ENCODE data around the gene LMNTD2. TPM values are rescaled to one million over a fixed set of nuclear protein-coding genes. Genes with fewer than 3 reads are reported as not detected.

LMNTD2 gene, protein sequence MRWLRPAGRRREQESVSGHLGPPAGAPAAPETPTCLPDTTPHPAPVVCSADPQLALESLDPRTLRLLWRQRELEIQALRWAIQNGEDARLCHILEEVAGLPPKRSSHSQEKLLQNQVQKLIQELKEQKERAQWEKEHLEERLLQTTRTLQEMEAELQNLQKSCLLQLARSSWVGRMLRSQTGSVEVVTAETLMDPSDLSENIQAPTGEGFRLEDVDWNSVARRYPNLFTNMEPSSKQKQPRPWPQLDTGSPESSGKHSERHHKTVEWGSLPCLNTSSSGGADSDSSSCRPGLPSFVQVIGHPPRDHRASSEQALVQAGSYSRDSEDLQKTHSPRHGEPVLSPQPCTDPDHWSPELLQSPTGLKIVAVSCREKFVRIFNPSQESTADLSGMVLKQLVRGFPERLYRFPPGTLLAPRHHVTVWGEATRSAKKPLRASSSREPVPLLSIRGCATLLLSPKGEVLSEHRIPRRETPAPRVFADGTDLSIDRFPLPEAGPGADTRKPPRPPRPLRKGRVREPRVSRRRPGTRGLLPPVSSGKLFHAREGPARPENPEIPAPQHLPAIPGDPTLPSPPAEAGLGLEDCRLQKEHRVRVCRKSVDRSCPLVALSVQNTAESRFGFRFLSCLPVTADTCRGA
- total RNA-seq (2014; rRNA removed; shearing (Covaris generic)), result 2.0 and 2.1 TPM in 2 replicates

DNA sequence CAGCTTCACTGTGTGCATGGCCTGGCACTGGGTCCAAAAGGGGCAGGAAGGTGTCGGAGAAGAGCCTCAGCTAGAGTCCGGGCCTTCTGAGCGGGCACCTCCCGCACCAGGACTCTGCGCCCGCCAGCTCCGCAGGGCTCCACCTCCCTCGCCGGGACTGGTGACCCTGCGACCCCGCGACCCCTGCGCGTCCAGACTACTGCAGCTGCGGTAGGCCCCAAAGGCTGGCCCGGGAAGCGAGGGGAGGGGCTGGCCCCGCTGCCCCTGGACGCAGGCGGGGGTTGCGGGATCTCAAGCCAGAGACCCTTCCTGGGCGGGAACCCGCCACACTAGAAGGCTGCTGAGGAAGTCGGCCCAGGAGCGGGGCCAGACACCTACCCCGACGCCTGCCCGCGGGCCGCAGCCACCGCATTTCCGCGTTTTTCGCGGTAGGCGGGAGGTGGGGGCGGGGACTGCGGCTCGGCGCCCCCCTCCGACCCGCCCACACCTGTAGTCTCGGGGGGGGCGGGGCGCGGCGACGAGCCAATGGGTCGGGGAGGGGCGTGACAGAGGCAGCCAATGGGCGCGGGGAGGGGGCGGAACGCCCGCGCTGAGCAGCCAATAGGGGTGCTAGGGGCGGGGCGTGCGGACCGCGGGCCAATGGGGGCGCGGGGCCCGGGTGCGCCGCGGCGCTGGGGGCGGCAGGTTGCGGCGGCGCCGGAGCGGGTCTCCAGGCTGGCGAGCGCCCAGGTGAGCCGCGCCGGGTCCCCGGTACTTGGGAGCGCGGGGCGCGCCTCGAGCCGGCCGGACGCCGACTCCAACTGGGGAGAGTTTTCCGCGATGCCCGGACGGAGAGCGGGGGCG is at the start of gene LMNTD2, which contains the start of gene RASSF7:
Gene LMNTD2 (minus strand): TSS at position 434 of the 843 bp plus-strand sequence. CDS start 22 bp downstream, at position 412.
Gene RASSF7 (plus strand): TSS at position 666 of the 843 bp plus-strand sequence. CDS start 799 bp downstream, outside the sequence.
- DNase-seq (ENCODE audit: low spot score), result peak; percentile 88
- in situ Hi-C loops (cut with HindIII; ENCODE audit: low sequenced_read_pairs), result no loop called here

DNA sequence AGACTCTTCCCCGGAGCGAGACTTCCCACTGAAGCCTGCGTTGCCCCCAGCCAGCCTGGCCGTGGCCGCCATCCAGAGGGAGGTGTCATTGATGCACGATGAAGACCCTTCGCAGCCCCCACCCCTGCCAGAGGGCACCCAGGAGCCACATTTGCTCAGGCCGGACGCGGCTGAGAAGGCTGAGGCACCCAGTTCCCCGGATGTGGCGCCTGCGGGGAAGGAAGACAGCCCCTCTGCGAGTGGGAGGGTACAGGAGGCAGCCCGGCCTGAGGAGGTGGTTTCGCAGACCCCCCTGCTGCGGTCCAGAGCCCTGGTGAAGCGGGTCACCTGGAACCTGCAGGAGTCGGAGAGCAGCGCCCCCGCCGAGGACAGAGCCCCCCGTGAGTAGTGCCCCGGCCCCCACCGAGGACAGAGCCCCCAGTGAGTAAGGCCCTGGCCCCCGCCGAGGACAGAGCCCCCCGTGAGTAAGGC is 48.8 kb upstream of the LMNTD2 start:
- no peak for DNase-seq (ENCODE audit: low spot score)
- in situ Hi-C loops (cut with HindIII; ENCODE audit: low sequenced_read_pairs), result no loop called here

DNA sequence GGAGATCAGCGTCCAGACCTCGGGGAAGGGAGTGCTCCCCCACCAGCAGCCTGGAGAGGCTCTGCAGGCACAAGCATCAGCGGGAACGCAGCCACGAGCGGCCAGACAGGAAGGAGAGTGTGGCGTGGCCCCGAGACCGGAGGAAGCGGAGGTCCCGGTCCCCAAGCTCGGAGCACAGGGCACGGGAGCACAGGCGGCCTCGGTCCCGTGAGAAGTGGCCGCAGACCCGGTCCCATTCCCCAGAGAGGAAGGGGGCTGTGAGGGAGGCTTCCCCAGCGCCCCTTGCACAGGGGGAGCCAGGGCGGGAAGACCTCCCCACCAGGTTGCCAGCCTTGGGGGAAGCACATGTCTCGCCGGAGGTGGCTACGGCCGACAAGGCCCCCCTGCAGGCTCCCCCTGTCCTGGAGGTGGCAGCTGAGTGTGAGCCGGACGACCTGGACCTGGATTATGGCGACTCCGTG is 48.3 kb upstream of the LMNTD2 start:
- no peak for DNase-seq (ENCODE audit: low spot score)
- in situ Hi-C loops (cut with HindIII; ENCODE audit: low sequenced_read_pairs), result no loop called here

DNA sequence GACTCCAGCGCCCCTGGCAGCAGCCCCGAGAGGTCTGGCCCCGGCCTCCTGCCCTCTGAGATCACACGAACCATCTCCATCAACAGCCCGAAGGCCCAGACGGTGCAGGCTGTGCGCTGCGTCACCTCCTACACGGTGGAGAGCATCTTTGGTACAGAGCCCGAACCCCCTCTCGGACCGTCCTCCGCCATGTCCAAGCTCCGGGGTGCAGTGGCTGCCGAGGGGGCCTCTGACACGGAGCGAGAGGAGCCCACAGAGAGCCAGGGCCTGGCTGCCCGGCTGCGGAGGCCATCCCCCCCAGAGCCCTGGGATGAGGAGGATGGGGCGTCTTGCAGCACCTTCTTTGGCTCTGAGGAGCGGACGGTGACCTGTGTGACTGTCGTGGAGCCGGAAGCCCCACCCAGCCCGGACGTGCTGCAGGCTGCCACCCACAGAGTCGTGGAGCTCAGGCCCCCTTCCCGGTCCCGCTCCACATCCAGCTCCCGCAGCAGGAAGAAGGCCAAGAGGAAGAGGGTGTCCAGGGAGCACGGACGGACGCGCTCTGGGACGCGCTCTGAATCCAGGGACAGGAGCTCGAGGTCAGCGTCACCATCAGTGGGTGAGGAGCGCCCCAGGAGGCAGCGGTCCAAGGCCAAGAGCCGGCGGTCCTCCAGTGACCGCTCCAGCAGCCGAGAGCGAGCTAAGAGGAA is 47.6 kb upstream of the LMNTD2 start:
- no peak for DNase-seq (ENCODE audit: low spot score)
- in situ Hi-C loops (cut with HindIII; ENCODE audit: low sequenced_read_pairs), result no loop called here

DNA sequence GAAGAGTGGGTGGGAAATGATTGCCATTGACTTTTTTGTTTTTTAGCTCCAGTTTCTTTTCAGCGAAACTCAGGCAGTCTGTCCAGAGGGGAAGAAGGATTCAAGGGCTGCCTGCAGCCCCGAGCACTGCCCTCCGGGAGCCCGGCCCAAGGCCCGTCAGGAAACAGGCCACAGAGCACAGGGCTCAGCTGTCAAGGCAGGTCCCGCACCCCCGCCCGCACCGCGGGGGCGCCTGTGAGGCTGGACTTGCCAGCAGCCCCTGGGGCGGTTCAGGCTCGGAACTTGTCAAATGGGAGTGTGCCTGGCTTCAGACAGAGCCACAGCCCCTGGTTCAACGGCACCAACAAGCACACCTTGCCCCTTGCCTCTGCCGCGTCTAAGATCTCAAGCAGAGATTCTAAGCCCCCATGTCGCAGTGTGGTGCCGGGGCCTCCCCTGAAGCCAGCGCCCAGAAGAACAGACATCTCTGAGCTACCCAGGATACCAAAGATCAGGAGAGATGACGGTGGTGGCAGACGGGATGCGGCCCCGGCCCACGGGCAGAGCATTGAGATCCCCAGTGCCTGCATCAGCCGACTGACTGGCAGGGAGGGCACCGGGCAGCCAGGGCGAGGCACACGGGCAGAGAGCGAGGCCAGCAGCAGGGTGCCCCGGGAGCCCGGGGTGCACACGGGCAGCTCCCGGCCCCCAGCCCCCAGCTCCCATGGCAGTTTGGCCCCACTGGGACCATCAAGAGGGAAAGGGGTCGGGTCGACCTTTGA is 46.7 kb upstream of the LMNTD2 start:
- no peak for DNase-seq (ENCODE audit: low spot score)
- in situ Hi-C loops (cut with HindIII; ENCODE audit: low sequenced_read_pairs), result no loop called here

DNA sequence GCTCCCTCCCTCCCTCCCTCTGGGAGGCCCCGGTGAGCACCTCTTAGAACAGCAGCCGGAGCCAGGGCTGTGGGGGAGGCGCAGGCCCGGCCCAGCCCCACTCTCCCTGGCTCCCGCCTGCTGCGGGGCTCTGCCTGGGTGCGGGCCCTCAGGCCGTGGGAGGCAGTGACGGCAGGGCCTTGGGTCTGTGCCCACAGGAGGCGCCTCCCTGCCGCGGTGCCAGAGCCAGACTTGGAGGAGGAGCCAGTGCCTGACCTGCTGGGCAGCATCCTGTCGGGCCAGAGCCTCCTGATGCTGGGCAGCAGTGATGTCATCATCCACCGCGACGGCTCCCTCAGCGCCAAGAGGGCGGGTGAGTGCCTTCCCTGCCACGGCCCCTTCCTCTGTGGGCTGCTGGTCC is 45.7 kb upstream of the LMNTD2 start:
- in situ Hi-C loops (cut with HindIII; ENCODE audit: low sequenced_read_pairs), result no loop called here
- peak; percentile 92 for DNase-seq (ENCODE audit: low spot score)

DNA sequence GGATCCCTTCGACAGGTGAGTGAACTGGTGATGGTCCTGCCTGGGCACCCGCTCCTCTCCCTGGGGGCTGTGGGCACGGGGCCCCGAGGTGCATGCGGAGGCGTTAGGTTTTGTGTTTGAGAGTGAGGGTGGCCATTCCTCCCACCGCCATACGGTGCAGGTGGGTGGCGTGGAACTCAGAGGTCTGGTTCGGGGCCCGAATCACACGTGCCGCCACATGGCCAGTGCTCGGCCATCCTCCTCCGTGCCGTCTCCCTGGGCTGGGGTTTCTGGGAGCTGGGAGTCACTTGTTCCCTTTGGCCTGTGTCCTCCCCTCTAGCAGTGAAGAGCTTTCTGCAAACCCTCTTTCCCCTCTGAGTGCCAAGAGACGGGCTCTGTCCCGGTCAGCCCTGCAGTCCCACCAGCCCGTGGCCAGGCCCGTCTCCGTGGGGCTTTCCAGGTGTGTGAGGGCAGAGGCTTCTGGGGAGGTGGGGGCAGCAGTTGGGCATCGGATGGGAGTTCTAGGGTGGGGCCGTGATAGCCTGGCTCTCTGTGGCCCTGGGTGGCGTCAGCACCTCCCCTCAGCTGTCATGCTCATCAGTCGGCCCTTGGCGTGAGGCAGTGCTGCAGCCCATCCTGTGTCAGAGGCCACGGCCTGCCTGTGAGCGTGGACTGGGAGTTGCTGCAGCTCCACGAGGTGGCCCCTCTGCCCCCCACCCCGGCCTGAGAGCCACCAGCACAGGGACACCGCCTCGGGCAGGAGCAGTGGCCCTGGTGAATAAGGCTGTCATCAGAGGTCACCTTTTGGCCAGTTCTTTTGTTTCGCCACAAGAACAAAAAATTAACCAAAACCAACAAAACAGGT is 45.0 kb upstream of the LMNTD2 start:
- DNase-seq (ENCODE audit: low spot score), result no peak
- in situ Hi-C loops (cut with HindIII; ENCODE audit: low sequenced_read_pairs), result no loop called here

DNA sequence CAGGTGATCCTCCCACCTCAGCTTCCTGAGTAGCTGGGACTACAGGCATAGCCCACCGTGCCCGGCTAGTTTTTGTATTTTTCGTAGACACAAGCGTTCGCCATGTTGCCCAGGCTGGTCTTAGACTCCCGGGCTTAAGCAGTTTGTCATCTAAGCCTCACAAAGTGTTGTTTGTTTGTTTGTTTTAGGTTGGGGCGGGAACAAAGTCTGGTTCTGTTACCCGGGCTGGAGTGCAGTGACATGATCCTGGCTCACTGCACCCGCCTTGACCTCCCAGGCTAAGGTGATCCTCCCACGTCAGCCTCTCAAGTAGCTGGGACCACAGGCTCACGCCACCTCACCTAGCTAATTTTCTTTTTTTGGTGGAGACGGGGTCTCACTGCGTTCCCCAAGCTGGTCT is 42.6 kb upstream of the LMNTD2 start:
- DNase-seq (ENCODE audit: low spot score), result no peak
- in situ Hi-C loops (cut with HindIII; ENCODE audit: low sequenced_read_pairs), result no loop called here

DNA sequence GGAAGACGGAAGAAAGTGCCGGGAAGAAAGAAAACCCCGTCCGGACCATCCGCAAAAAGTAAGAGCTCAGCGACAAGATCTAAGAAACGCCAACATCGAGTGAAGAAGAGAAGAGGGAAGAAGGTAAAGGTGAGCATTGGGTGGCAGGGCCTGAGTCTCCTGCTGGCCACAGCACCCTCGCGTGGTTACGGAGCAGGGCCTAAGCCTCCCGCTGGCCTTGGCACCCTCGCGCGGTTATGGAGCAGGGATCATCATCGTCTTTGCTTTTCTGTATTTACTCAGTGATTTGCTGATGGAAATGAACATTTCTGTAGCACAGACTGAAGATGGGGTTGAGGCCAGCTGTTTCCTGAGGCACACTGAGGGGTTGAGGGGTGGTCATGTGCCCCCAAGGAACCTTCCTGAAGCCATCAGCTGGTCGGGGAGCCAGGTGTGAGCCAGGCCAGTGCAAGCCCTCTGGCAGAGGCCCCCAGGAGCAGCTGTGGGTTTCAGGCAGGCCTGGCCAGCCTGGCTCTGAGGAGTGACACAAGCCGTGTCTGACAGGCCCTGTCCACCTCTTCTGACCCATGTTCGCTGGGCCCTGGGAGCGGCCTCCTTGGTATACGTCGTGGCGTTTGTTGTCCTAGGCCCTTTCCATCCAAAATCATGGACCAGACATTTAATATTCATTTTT is 41.2 kb upstream of the LMNTD2 start:
- no peak for DNase-seq (ENCODE audit: low spot score)
- in situ Hi-C loops (cut with HindIII; ENCODE audit: low sequenced_read_pairs), result no loop called here

DNA sequence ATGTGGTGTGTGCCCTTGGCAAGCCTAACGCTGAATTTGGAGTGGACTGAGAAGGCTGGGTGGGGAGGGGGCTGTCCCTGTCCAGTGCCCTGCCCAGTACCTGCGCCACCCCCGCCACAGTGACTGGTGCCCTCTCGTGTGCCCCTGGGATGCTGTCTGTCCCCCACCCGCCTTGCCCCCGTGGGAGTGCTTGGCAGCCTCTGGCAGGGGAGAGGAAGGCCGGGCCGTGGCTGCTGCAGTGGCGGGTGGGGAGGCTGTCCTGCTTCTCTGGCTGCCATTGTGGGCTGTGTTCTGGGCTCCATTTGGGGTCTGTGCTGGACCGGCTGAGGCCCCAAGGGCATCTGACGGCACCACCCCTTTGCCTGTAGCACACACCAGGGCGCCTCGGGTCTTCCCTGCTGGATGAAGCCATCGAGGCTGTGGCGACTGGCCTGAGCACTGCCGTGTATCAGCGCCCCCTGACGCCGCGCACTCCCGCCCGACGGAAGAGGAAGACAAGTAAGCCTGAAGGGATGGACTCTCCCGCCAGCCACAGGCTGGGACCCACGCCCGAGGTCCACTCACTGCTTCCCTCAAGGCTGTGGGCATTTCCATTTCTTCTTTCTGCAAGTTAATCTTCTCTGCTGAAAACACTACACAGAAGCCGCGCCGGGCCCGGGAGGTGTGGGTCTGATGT is 37.6 kb upstream of the LMNTD2 start:
- no peak for DNase-seq (ENCODE audit: low spot score)
- in situ Hi-C loops (cut with HindIII; ENCODE audit: low sequenced_read_pairs), result no loop called here

DNA sequence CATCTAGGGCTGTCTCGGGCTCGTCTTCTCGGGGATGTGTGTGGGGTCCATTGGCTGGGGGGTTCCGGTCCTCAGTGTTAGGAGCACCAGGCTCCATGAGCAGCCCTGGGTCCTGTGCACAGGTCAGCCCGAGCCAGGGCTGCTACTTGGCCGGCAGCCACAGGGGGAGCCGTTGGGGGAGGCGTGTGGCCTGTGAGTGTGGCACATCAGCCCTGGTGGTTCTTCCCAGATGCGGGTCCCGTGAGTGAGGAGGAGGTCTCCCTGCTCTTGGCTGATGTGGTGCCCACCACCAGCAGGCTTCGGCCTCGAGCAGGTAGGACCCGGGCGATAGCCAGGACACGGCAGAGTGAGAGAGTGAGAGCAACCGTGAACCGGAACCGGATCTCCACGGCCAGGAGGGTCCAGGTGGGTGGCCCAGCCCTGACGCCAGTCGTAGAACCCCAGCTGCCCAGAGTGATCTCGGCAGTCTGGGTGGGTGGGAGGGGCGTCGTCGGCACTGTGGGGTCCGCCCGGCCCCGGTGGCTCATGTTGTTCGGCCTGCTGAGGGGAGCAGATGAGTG is 36.7 kb upstream of the LMNTD2 start:
- no peak for DNase-seq (ENCODE audit: low spot score)
- in situ Hi-C loops (cut with HindIII; ENCODE audit: low sequenced_read_pairs), result no loop called here

DNA sequence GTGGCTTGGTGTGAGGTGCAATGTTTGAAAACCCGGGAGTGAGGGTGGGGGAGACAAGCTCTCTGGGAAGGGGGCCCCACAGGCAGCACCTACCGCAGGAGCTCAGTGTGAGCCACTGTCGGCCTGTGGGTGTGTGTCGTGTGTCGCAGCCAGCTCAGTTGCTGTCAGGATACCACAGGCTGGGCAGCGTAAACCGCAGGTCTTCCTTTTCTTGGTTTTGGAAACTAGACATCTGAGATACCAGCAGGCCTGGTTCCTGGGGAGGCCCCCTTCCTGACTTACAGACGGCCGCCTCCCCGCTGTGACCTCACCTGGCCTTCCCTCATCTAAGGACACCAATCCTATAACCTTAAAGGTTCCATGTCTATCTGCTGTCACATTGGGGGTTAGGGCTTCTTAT is 35.8 kb upstream of the LMNTD2 start:
- in situ Hi-C loops (cut with HindIII; ENCODE audit: low sequenced_read_pairs), result no loop called here
- no peak for DNase-seq (ENCODE audit: low spot score)

DNA sequence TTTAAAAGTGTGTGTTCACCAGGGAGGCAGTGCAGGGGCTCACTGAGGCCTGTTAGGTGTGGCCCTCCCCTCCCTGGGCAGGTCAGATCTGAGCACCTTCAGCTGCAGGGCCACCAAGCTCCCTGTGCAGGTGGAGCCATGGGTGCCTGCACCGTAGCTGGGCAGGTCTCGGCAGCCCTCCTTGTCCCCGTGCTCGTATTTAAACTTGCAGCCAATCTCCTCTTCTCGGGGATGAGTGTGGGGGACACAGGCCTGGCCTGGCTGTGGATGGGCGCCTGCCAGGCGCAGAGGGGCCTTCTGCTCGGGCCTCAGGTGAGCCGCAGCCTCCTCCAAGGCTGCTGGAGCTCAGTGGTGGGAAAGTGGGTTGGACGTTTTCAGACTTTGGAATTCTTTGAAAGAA is 34.9 kb upstream of the LMNTD2 start:
- no peak for DNase-seq (ENCODE audit: low spot score)
- in situ Hi-C loops (cut with HindIII; ENCODE audit: low sequenced_read_pairs), result no loop called here

DNA sequence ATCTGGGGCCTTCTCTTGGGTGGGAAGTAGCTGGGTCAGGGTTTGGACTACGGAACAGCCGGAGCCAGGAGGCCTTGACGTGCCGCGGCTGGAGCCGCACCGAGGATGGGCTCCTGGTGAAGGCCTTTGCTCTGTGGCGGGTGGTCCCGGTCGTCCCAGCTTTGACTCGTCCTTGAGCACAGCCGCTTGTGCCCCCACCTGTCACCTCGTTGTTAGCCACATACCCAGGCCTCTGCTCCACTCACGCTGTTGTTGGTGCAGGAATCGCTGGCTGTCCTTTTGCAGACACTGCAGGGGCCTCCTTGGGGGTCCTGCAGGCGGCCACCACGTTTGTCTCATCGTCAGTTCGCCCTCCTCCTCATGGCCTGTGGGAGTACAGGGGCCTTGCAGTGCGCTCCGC is 32.8 kb upstream of the LMNTD2 start:
- DNase-seq (ENCODE audit: low spot score), result no peak
- in situ Hi-C loops (cut with HindIII; ENCODE audit: low sequenced_read_pairs), result no loop called here

DNA sequence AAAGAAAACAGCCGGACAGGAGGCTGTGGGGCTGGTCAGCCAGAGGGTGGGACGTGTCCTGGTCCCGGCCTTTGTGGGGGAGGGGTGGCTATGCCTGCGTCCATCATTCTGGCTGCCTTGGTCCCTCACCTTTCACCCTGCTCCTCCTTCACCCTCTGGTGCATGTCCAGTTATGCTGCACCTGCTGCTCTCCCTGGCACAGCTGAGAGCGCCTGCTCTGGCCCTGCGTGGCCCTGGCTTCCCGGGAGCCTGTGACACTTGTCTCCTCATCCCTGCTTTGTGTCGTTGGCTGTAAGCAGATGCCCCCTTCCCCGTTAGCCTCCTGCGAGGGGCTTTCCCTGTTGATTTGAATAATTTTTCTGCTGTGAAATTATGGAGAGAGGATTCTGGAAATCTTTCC is 32.4 kb upstream of the LMNTD2 start:
- in situ Hi-C loops (cut with HindIII; ENCODE audit: low sequenced_read_pairs), result no loop called here
- DNase-seq (ENCODE audit: low spot score), result no peak

DNA sequence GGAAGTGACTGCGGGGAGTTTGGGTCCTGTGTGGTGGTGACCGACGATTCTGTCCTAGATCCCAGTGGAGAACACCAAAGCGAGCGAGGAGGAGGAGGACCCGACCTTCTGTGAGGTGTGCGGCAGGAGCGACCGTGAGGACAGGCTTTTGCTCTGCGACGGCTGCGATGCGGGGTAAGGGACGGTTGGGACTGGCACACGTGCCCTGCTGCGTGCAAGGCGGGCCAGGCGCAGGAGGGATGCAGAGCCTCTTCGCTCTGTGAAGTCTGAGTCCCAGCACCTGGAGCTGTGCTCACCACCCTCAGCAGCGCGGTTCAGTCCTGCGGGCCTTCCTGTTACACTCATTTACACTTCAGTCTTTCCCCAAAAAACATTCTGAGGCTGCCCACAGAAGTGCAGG is 32.0 kb upstream of the LMNTD2 start:
- in situ Hi-C loops (cut with HindIII; ENCODE audit: low sequenced_read_pairs), result no loop called here
- DNase-seq (ENCODE audit: low spot score), result no peak

All from G401 (cell line).